Esophagus muscularis mucosa (tissue), 3 donors: ENCODE results near the gene WDFY3.

Source experiments
- POLR2AphosphoS5 ChIP-seq, 2 donors: sonication (generic); formaldehyde crosslinking; IDR thresholded peaks; one replicate each; pipeline ENCODE4 v1.6.1; 2017; ENCODE audit warnings: antibody characterized with exemption in 2 of 2
- TF ChIP-seq, protein P1 (sequence below), 3 experiments: fragments of 200-600 bp in 2 of 3; fragments of 450-650 bp in 1 of 3; sonication (generic) in 2 of 3; IDR thresholded peaks; one replicate each; pipeline ENCODE4 v1.5.1; 2017 to 2019; ENCODE audit warnings: antibody characterized with exemption in 3 of 3, mild to moderate bottlenecking in 2 of 3, moderate library complexity in 1 of 3

DNA sequence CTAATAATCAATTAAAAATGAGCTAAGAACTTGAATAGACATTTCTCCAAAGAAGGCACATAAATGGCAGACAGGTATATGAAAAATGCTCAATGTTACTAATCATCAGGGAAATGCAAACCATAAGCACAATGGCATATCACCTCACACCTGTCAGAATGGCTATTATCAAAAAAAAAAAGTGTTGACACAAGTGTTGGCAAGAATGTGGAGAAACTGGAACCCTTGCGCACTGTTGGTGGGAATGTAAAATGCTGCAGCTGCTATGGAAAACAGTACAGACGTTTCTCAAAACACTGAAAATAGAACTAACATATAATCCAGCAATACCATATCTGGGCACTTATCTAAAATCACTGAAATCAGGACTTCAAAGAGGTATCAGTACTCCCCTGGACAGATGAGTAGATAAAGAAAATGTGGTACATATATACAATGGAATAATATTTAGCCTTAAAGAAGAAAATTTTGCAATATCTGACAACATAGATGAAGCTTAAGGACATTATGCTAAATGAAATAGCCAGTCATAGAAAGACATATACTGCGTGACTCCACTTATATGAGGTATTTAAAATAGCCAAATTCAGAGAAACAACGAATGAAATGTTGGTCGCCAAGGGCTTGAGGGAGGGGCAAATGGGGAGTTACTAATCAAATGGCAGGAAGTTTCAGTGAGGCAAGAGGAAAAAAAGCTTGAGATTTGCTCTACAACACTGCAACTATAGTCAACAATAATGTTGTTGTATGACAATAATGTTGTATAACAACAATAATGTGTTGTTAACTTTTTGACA, 175.5 kb downstream of the WDFY3 start:
- no peak for TF ChIP-seq POLR2AphosphoS5 (IDR thresholded peaks at IDR 0.05)
- TF ChIP-seq, protein P1, sequence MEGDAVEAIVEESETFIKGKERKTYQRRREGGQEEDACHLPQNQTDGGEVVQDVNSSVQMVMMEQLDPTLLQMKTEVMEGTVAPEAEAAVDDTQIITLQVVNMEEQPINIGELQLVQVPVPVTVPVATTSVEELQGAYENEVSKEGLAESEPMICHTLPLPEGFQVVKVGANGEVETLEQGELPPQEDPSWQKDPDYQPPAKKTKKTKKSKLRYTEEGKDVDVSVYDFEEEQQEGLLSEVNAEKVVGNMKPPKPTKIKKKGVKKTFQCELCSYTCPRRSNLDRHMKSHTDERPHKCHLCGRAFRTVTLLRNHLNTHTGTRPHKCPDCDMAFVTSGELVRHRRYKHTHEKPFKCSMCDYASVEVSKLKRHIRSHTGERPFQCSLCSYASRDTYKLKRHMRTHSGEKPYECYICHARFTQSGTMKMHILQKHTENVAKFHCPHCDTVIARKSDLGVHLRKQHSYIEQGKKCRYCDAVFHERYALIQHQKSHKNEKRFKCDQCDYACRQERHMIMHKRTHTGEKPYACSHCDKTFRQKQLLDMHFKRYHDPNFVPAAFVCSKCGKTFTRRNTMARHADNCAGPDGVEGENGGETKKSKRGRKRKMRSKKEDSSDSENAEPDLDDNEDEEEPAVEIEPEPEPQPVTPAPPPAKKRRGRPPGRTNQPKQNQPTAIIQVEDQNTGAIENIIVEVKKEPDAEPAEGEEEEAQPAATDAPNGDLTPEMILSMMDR (IDR thresholded peaks at IDR 0.05): no peak
